Neutrophil (primary cell): ENCODE measurements around the gene EXOC4.

Experiments used
- H3K27ac ChIP-seq: fragments of 200-600 bp; sonication (generic); 2 replicates; pipeline ENCODE4 v1.5.1; 2016; ENCODE audit warnings: mild to moderate bottlenecking, moderate library complexity
- H3K27me3 ChIP-seq: fragments of 200-600 bp; sonication (generic); 2 replicates; pipeline ENCODE4 v1.6.0; 2016; ENCODE audit warnings: mild to moderate bottlenecking
- H3K36me3 ChIP-seq: fragments of 200-600 bp; sonication (generic); 2 replicates; pipeline ENCODE4 v1.5.1; 2017
- H3K4me1 ChIP-seq, 2 experiments: fragments of 200-600 bp in 1 of 2; sonication (generic) in 1 of 2; 1 replicate in 1 of 2; 2 replicates in 1 of 2; pipeline versions ENCODE4 v1.5.1 to v1.6.1; 2013 to 2016; ENCODE audit warnings: low read depth in 1 of 2, low read length in 1 of 2, mild to moderate bottlenecking in 1 of 2, moderate library complexity in 1 of 2; ENCODE audit not compliant: control insufficient read depth in 1 of 2, insufficient read depth in 1 of 2
- H3K4me3 ChIP-seq, 2 experiments: fragments of 200-600 bp in 1 of 2; sonication (generic) in 1 of 2; 1 replicate in 1 of 2; 2 replicates in 1 of 2; pipeline ENCODE4 v1.5.1; 2013 to 2016; ENCODE audit warnings: low read depth in 1 of 2, low read length in 1 of 2, mild to moderate bottlenecking in 1 of 2, moderate library complexity in 1 of 2
- H3K9me3 ChIP-seq: fragments of 200-600 bp; sonication (generic); 2 replicates; pipeline ENCODE4 v1.5.1; 2016
- TF ChIP-seq, protein P1 (sequence below): fragments of 200-600 bp; sonication (generic); IDR thresholded peaks from 2 replicates; pipeline ENCODE4 v1.5.1; 2016; ENCODE audit warnings: antibody characterized with exemption

EXOC4 gene

DNA sequence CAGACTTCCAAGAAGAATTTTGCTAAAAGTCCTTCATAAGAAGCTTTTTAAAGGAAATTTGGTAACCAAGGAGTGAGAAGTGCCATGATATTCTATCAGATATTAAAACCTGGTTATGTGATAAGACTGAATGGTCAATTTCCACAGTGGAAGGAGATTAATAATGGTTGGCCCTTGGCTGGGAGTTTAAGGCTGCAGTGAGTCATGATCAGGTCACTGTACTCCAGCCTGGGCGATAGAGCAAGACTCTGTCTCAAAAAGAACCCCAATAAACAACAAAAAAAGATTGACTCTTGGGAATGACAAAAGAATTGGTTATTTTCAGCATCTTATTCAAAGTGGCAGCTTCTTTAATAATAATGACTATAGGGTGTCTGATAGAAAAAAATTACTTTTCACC, 37.2 kb downstream of the EXOC4 start:
- peaks cover 21% of the 10 kb centered on the region for H3K36me3 ChIP-seq
- H3K27ac ChIP-seq, result no peak overlapping the region
- H3K27me3 ChIP-seq, result no peaks in the 10 kb centered on the region
- TF ChIP-seq, protein P1, sequence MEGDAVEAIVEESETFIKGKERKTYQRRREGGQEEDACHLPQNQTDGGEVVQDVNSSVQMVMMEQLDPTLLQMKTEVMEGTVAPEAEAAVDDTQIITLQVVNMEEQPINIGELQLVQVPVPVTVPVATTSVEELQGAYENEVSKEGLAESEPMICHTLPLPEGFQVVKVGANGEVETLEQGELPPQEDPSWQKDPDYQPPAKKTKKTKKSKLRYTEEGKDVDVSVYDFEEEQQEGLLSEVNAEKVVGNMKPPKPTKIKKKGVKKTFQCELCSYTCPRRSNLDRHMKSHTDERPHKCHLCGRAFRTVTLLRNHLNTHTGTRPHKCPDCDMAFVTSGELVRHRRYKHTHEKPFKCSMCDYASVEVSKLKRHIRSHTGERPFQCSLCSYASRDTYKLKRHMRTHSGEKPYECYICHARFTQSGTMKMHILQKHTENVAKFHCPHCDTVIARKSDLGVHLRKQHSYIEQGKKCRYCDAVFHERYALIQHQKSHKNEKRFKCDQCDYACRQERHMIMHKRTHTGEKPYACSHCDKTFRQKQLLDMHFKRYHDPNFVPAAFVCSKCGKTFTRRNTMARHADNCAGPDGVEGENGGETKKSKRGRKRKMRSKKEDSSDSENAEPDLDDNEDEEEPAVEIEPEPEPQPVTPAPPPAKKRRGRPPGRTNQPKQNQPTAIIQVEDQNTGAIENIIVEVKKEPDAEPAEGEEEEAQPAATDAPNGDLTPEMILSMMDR, result no peak
- peaks cover 10 to 17% of the 10 kb centered on the region in 2 experiments for H3K4me1 ChIP-seq
- no peaks in the 10 kb centered on the region for H3K9me3 ChIP-seq
- no peak overlapping the region for H3K4me3 ChIP-seq

DNA sequence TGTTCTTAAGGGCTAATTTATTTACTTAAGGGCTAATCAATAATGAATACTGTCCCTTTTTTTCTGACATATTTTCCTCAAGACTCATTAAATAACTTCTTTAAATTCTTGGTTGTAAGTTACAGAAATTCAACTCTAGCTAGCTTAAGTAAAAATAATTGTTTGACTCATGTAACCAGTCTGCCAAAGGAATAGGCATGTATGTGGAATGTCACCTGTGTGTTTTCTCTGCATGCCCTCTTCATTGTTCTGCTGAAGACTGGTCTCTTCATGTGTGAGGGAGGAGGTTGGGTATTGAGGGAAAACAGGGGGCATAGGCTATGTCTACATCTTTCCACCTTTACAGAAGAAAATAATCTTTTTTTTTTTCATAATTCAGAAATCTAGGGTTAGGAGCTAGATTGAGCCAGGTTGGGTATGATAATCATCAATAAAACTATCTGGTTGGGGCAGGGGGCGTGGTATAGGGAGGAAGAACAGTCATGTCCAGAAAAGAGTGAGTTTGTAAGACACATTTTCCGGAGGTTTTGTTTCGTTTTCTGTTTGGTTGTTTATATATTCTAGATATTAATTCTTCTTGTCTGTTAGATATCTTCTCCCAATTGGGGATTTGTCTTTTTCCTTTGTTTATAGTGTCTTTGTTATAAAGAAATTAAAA, 37.9 kb downstream of the EXOC4 start:
- no peak overlapping the region for H3K4me3 ChIP-seq
- H3K27me3 ChIP-seq, result no peaks in the 10 kb centered on the region
- peaks cover 21% of the 10 kb centered on the region for H3K36me3 ChIP-seq
- TF ChIP-seq, protein P1, result no peak
- H3K27ac ChIP-seq, result no peak overlapping the region
- H3K4me1 ChIP-seq, result peaks cover 10 to 17% of the 10 kb centered on the region in 2 experiments
- no peaks in the 10 kb centered on the region for H3K9me3 ChIP-seq

DNA sequence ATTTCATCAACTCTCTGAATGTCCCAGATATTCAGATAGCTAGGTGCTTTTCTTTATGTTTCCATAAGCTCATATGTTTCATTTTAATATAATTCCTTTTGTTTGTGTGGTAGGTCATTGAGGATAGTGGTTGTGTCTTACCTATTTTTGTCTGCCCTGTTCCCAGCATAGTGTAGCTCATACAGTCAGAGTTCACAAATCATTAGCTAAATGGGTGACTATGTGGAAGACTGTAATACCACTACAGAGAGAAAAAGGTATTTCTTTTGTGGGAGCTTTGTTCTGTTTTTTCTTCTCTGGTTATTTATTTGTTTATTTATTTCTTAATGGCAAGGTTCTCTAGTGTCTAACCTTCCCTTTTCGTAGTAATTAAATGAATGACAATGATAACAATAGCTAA, 39.8 kb downstream of the EXOC4 start:
- H3K4me1 ChIP-seq, result peaks cover 9 to 16% of the 10 kb centered on the region in 2 experiments
- no peaks in the 10 kb centered on the region for H3K9me3 ChIP-seq
- TF ChIP-seq, protein P1, result no peak
- H3K27me3 ChIP-seq, result no peaks in the 10 kb centered on the region
- H3K36me3 ChIP-seq, result peaks cover 21% of the 10 kb centered on the region
- H3K4me3 ChIP-seq, result no peak overlapping the region
- no peak overlapping the region for H3K27ac ChIP-seq

DNA sequence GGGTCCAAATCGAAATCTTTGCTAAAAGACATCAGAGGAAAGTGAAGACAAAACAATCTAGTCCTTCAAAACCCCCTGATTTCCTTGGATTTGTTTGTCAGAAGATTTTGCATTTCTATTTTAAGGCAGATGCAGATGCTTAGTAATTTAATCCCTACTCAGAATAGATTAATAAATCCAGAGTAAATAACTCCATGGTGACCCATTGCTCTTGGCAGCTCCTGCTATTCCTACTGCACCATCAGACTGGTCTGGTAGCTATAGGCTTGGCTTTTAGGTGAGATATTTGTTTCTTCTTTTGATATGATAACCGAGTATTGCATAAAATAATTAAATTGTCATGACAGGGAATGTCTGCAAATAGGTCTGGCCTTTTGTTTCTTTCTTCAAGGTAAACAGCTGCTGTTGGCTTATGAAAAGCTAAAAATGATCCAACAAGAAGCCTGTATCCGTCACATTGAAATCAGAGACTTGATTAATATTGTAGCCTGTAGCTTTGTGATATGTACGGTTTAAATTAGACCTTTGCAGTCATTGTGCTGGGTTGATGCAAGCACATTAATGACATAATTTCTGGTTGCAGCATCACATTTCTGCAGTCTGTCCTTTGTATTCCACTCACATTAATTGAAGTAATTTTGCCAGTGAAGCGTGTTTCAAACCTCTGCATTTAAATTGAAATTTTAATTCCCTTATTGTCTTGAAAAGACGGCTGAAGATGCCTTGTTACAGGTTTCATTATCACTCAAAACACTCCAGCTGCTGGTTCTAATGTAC, 40.7 kb downstream of the EXOC4 start:
- peaks cover 7 to 10% of the 10 kb centered on the region in 2 experiments for H3K4me1 ChIP-seq
- H3K4me3 ChIP-seq, result no peak overlapping the region
- no peak overlapping the region for H3K27ac ChIP-seq
- TF ChIP-seq, protein P1, result no peak
- peaks cover 21% of the 10 kb centered on the region for H3K36me3 ChIP-seq
- no peaks in the 10 kb centered on the region for H3K9me3 ChIP-seq
- no peaks in the 10 kb centered on the region for H3K27me3 ChIP-seq

DNA sequence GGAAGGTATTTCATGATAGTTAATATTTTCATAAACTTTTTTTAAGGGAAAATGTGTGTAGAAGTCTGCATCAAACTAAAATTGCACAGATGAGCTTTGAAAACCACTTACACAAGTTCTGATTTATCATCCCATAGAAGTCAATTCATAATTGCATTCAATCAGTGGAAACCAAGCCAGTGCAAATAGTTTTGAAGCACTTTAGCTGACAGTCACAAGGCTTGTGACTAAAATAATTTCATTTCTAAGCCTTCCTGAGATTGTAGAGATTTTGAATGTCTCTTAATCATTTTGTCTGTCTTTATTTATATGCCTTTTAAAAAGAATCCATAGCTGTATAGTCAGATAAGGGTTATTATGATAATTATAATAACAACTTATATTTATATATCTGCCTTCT, 41.4 kb downstream of the EXOC4 start:
- Histone ChIP-seq H3K27me3 (no peaks in the 10 kb centered on the region), H3K27ac (no peak overlapping the region), H3K36me3 (peaks cover 17% of the 10 kb centered on the region), H3K4me3 (no peak overlapping the region), H3K9me3 (no peaks in the 10 kb centered on the region), H3K4me1 (peaks cover 7 to 10% of the 10 kb centered on the region in 2 experiments)
- TF ChIP-seq, protein P1, result no peak
